Activated CD8-positive, alpha-beta memory T cell treated with anti-CD3 and anti-CD28 coated beads, Interleukin-2, amount 50 U/mL, for 24 hours (primary cell): ENCODE measurements around the gene HCRTR1.

ENCODE experiments used
- DNase-seq: peaks from one replicate; pipeline ENCODE4 v3.0.0-alpha.2; 2020; ENCODE audit errors: extremely low read depth

The HCRTR1 gene

GRCh38 chr1:31650161-31651088 lies 32.9 kb downstream of the HCRTR1 start:
- no peak for DNase-seq

DNA sequence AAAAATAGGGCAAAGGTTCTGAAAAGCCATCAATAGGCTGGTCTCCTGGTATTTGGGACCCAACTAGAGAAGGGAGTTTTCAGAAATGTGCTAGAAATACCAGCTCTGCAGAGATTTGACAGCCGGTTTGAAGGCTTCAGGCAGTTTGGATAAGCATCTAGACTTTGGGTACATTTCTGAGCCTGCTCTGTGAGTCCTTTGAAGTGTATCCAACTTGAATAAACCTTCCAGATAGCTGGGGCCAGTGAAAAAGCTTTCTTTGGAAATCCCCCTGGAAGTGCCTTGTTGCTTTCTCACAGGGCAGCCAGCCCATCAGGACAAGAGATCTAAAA lies 33.6 kb downstream of the HCRTR1 start:
- DNase-seq, result no peak

DNA sequence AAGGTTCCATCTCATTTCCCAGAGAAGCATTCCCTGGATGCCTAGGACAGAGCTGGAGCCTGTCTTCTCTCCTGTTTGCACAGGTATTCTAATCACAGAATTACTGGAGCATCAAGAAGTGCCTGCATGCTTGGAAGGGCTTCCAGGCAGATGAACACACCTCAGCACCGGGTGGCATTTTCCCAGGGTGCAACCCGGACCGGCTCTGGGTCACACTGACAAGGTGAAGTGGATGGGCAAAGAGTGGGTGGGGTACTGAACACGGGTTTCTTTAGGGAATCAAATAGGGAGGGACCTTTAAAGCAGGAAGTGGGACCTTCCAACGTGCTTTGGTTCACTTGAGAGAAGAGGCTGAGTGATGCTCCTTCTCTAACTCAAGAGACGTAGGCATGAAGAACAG lies 34.3 kb downstream of the HCRTR1 start:
- no peak for DNase-seq

- no peak for DNase-seq
Measured at GRCh38 chr1:31652891-31653499, 35.5 kb downstream of the HCRTR1 start.

GRCh38 chr1:31653717-31654473 lies 36.4 kb downstream of the HCRTR1 start:
- no peak for DNase-seq

GRCh38 chr1:31654474-31654776 lies 36.9 kb downstream of the HCRTR1 start:
- no peak for DNase-seq

- no peak for DNase-seq
Measured at GRCh38 chr1:31655104-31655503, 37.6 kb downstream of the HCRTR1 start.

- no peak for DNase-seq
Measured at GRCh38 chr1:31655756-31656155, 38.3 kb downstream of the HCRTR1 start.

- no peak for DNase-seq
Measured at GRCh38 chr1:31657020-31657804, 39.7 kb downstream of the HCRTR1 start.

DNA sequence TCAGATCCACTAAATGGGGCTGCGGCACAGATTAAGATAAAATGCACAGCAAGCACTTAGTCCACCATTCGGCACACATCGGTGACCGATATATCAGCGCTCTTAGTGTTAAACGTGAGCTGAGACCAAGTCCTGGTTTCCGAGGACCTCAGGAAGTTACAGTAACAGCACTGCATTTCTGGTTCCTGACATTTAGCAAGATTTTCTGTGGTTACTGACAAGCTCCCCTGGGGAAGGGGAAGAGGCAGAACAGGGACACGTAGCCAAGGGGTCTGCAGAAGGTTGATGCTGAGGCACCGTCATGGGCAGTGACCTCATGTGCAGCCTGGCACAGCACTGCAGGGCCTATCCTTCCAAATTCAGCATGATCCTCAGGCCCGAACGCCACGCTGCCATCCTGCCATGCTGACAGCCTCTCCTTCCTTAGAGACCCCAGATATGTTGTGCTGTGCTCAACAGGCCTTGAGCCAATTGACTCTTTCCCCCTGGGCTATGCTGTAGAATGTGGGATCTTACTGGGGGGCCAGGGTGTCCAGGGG lies 40.6 kb downstream of the HCRTR1 start:
- DNase-seq, result no peak

DNA sequence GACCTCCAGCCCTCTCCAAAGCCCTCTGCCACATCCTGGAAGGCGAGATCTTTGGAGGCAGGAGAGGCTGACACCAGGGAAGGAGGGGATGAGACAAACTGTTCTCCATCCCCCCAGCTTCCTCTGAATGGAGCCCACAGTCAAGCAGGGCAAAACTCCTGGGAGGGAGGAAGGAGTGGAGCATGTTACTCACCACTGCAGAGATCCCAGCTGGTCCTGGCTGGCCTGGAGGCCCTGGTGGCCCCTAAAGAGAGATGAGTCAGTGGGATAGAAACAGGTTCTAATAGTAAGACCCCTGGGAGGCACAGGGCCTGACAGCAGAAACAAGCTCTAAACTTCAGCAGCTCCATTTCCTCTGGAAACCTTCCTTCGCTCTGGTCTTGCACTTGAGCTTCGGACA lies 41.2 kb downstream of the HCRTR1 start:
- DNase-seq, result no peak

DNA sequence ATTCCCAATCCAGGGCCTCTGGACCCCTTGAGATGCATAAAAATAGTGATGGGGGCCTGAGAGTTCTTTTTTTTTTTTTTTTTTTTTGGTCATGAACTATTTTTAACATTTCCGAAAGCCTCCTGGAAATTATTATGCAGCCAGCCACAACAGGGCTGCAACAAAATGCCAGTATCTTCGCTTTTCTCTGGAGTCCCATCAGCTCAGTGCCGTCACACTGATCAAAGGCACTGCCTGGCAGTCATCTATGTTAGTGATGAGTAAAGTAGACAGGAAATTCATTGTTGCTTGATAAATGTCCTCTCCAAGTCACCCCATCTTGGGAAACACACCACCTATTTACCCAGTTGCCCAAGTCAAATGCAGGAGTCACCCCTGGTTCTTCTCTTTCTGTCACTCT lies 42.4 kb downstream of the HCRTR1 start:
- no peak for DNase-seq

DNA sequence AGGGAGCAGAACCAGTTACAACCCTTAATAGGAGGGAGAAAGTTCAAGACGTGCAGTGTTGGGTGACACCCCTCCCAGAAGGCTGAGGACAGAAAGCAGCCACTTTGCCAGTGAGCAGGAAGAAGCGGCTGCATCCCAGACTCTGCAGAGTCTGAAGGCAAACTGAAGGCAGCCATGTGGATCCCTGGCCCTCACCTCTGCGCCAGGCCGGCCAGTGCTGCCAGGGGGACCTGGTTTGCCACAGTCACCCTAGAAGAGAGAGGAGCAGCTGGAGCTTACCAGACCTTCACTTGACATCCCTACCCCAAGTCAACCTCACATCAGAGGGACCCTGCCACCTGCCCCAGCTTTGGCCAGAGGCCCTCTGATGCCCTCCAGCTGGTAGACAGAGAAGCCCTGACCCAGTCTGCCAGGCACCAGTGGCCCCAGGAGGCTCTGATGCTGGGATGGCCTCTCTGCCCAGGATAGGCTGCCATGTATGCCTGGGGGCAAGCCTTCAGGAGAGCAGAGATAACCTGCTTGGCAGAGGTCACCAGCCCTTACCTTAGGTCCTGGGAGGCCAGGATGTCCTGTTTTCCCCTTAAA lies 43.5 kb downstream of the HCRTR1 start:
- DNase-seq, result no peak

DNA sequence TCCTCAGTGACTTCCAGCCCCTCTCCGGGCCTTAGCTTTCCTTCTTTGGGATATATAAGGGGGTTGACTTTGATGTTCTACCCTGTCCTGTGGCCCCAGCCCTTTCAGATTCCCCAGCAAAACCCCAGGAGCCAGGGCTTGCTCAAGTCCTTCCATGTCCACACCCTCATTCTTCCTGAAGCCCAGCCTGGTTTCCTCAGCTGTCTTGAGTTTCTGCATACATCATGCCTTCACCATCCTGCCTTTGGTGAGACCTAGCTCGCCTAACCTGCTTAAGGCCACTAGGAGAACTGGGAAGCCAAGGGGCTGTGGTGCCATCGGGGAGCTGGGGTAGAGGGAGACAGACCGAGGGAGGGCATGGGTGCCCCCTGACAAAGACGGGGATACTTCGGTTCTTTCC lies 44.4 kb downstream of the HCRTR1 start:
- DNase-seq, result no peak

- DNase-seq, result no peak
Measured at GRCh38 chr1:31662463-31662862, 45.0 kb downstream of the HCRTR1 start.

DNA sequence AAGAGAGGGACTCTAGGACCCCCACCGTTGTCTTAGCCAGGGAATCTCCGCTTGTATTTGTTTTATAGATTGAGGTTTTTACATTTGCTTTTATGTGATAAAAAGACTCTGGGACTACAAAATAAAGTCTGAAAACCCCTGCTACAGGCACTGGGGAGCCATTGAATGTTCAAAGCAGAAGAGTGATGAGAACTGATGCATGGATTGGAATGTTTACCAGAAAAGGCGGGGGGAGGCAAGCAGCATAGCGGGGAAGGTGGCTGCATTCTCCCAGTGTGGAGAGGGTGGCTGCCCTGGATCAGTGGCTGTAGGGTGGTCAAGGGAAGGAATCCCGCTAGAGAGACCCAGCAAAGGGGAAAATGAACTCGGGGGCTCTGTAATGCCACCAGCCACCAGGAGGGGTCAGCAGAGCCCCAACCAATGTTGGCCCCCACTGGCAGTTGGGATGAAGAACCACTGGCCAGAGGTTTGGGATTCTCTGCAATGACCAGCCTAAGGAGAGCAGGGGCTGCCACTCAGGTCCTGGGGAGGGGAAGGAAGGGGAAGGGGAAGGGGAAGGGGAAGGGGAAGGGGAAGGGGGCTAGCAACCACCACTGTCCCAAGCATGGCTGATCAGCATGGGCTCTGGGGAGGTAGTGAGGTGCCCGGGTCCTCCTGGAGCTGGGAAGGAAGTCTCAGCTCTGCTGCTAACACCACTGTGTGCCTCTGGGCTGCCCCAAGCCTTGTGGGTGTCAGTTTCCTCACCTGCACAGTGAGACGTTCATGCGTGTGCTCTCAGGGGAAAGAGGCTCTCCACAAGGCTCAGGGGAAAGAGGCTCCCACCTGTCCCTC lies 46.3 kb downstream of the HCRTR1 start:
- no peak for DNase-seq

- DNase-seq, result no peak
Measured at GRCh38 chr1:31664528-31664927, 47.0 kb downstream of the HCRTR1 start.

GRCh38 chr1:31665234-31665878 lies 47.9 kb downstream of the HCRTR1 start:
- DNase-seq, result no peak

DNA sequence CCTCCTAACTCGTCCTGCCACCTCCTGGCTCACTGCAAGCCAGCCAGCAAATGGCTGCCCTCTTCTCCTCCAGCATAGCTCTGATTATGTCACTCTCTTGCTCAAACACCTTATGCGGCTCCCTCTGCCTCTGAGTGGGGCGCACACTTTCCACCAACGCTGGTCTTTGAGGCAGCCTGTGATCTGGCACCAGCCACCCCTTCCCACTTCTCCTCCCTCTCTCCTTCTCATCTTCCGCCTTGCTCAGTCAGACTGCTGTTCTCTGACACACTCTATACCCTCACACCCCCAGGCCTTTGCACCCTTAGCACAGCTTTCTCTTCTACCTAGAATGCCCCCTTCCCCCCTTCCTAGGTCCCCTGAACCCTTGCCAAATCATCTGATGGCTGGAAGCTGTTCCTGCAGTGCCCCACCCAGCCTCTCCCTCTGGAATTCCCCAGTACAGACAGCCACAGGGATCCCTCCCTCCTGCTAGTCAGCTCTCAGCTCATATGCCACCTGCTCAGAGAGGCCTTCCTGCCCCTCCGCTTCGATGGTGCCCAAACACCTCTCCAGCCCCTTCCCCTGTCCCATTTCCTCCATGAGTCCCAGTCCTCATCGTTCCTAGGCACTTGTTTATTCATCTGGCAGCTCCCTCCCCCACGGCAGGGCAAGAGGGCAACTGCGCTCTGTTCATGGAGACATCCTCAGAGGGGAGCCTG lies 48.9 kb downstream of the HCRTR1 start:
- no peak for DNase-seq
